Activated effector memory CD4-positive, alpha-beta T cell treated with anti-CD3 and anti-CD28 coated beads, Interleukin-2, amount 50 U/mL, for 16 hours (primary cell): Measurements from ENCODE around the gene CCR2.
"Not testable (repeated sequence)": the region's sequence is repeated elsewhere in the genome, so short reads cannot be mapped to it uniquely, and the experiment has no call there.

ENCODE experiments used
- DNase-seq: peaks from one replicate; pipeline ENCODE4 v3.0.0-alpha.2; 2020

Gene CCR2

GRCh38 chr3:46380471-46381221 is 26.7 kb downstream of the CCR2 start:
- no peak for DNase-seq

DNA sequence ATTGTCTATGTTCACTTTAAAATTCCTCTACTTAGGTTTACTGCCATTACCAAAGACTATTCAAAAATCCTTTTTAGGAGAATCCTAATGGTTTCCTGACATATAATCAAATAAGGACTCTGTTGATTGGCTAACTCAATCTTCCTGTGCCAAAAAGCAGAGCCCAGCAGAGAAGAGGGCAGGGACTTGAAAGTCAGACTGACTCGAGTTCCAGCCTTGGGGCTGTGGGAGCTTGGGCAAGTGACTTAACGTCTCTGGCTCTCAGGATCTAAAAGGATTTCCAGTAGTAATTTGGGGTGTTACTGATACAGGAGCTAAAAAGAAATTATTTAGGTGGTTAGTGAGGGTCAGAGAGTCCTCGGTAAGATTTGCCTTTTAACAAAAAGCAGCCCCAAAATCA is 27.7 kb downstream of the CCR2 start:
- no peak for DNase-seq

GRCh38 chr3:46383211-46383950 is 29.5 kb downstream of the CCR2 start:
- DNase-seq = no peak

- no peak for DNase-seq
Observed at GRCh38 chr3:46383951-46384330, 30.0 kb downstream of the CCR2 start.

- DNase-seq = no peak
Observed at GRCh38 chr3:46386205-46386604, 32.3 kb downstream of the CCR2 start.

GRCh38 chr3:46388847-46389246 is 34.9 kb downstream of the CCR2 start:
- not testable (repeated sequence) for DNase-seq

DNA sequence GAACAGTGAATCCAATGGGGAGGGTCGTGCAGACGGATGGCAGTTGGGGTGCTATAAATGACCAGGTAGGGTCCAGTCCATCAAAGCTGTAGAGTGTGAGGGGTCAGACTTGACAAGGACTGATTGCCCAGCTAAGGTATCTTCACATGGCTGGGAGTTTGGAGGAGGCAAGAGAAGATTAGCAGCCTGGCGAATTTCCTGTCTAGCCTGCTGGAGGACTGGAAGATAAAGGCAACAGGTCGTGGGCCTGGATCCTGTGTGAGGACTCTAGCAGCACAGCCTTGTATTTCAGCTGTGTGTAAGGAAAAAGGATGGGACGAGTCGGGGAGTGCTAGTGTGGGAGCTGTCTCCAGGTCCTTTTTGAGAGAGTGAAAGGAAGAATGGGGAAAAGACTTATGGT is 35.4 kb downstream of the CCR2 start:
- no peak for DNase-seq

DNA sequence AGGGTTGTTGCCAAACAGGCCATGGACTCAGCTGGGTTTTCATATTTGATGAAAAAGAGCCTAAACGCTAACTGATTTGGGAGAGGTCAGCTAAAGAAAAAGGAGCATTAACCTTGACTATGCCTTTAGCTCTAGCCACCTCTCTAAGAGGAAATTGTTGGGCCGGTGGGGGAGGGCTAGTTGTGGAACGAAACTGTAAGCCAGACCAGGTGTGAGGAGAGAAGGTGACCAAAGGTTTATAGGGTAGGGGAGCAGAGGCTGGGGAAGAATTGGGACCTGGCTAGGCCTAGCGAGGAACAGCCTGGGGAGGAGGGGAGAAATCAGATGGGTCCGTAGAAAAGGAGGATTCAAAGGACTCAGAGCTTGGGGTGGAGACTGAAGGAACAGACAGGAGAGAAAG is 37.6 kb downstream of the CCR2 start:
- DNase-seq = not testable (repeated sequence)

DNA sequence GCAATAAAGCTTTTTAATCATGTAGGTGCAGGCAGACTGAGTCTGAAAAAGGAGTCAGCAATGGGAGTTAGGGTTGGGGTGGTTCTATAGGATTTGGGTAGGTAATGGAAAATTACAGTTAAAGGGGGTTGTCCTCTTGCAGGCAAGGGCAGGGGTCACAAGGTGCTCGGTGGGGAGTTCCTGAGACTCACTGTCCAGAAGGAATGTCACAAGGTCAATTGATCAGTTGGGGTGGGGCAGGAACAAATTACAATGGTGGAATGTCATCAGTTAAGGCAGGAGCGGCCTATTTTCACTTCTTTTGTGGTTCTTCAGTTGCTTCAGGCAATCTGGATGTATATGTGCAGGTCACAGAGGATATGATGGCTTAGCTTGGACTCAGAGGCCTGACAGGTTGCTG is 39.1 kb downstream of the CCR2 start:
- no peak for DNase-seq

DNA sequence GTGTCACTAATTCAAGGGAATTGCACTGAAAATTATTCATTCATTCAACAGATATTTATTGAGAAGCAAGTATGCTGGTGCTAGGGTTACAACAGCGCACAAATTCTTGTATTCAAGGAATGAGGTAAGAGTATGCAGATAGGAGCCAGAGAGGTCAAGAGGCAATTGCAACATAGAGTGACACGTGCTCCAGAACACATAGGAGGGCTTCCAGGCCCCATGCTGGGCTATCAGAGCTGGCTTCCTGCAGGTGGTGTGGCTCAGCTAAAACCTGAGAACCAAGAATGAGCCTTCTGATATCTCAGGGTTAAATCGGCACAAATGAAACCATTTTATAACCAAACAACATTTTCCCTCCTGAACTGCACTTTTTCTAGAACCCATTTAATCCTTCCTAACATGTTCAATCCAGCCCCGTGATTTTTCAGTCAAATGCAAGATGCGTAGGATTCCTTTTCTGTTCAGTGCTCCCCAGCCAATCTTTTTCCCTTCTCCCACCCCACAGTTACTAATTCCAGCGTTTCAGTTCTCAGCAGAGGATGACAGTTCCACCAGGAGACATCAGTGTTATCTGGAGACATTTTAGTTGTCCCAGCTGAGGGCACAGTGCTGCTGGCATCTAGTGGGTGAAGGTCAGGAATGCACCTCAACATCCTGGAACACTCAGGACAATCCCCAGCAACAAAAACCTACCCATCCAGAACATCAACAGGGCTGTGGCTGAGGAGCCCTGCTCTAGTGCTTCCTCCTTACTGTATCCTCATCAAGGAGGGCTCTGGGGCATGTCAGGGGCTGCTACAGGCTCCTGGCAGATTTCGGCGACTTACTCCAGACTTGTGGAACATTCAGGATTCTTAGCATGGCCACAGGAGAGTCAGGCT is 39.9 kb downstream of the CCR2 start:
- no peak for DNase-seq

- no peak for DNase-seq
Observed at GRCh38 chr3:46395210-46395661, 41.3 kb downstream of the CCR2 start.

GRCh38 chr3:46395766-46396530 is 42.0 kb downstream of the CCR2 start:
- DNase-seq = no peak

DNA sequence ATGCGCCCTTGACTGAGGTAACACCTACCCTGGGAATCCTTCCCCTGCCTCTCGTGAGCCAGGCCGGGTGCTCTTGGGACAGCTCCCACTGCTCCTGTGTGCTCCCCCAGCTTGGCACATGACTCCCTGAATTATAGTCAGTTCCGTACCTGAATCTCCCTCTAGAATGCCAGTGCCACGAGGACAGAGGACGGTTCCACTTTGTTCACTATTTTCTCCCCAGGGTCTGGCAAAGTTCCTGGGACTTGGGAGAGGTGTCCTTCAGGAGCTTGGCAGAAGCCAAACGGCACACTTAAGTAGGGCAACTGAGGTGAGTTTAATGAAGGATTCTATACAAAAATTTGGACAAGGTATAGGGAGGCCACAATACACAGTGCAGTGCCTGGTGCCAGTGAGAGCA is 43.2 kb downstream of the CCR2 start:
- DNase-seq = no peak

DNA sequence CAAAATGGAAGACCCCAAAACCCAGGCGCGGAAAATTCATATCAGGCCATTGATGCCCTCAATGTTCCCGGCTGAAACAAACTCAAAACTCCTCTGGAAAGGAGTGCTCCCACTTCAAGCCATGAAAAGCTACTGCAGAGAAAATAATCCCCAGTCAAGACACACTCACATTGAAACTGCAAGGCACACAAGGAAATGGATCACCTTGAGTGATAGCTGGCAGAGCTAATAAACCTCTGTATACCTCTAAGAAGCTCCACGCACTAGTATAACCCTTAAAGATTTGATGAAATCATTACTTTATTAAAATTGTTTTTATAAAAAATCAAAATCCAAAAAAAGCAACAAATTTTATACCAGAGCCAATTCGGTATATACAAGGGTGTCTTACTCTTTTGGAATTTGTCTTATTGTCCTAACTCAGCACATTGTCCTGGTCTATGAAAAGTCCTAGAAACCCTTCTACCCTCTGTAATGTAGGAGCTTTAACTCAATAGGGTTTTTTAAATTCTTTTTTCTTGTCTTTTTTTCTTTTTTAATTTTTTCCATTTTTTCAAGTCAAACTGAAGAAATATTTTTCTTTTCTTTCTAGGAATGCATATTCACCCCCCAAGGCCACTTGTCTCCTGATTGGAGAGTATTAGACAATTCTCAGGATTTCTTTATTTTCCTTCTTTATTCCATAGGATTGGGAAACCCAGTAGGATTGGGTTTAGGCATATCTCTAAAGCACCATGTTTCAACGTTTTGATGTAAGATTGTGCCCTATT is 44.5 kb downstream of the CCR2 start:
- DNase-seq = no peak

GRCh38 chr3:46399098-46399497 is 45.2 kb downstream of the CCR2 start:
- DNase-seq = no peak

GRCh38 chr3:46399557-46399956 is 45.6 kb downstream of the CCR2 start:
- no peak for DNase-seq

DNA sequence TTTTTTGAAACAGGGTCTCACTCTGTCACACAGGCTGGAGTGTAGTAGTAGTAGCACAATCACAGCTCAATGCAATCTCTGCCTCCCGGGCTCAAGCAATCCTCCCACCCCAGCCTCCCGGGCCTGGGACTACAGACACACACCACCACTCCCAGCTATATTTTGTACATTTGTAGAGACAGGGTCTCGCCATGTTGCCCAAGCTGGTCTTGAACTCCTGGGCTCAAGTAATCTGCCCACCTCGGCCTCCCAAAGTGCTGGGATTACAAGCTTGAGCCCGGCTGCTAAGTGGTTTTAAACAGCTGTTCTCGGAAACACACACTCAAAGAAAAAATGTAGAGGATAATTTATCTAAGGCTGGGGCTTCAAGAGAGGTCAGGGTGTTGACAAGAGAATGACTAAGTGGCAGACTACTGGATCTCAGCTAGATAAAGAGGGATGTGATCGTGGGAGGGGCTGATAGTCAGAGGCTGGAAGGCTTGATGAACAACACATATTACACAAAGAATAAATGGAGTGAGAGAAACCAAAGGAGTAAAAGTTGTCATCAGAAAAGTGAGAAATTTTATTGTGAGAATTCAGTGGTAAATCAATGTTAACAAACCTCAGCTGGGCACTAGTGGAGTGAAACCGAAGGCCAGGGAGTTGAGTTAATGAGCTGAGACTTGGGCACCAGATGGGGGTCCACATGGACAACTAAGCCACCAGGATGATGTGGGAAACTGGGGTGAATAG is 46.3 kb downstream of the CCR2 start:
- no peak for DNase-seq

- no peak for DNase-seq
Observed at GRCh38 chr3:46400846-46401245, 46.9 kb downstream of the CCR2 start.

DNA sequence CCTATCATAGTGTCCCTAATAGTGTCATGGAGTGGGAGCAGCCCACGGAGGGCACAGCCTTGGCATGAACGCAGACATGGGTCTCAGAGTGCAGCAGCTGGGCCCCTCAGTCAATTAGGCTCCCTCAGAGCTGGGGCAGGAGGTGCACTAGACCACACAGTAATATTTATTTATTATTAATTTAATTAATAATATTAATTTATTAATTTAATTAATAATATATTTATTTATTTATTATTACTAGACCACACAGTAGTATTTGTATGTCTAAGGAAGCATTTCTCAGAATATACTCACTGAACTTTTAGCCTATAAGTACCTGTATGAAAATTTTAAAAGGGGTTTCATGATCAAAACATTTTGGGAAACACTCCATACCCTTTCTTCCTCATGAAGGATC is 47.7 kb downstream of the CCR2 start:
- no peak for DNase-seq

DNA sequence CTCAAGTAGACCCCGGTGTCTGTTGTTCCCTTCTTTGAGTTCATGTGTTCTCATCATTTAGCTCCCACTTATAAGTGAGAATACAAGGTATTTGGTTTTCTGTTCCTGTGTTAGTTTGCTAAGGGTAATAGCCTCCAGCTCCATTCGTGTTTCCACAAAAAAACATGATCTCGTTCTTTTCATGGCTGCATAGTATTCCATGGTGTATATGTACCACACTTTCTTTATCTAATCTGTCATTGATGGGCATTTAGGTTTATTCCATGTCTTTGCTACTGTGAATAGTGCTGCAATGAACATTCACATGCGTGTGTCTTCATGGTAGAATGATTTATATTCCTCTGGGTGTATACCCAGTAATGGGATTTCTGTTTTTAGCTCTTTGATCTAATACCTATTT is 49.0 kb downstream of the CCR2 start:
- not testable (repeated sequence) for DNase-seq
